HEK293 (cell line): ENCODE measurements around the gene ZNF425.
"Not testable (repeated sequence)": the region's sequence is repeated elsewhere in the genome, so short reads cannot be mapped to it uniquely, and the experiment has no call there.

Experiments
- CTCF ChIA-PET: fragments of 350-600 bp; formaldehyde crosslinking; extraction: SDS; loops from one replicate; lab custom pipeline; 2021; ENCODE audit warnings: antibody characterized with exemption; lab: Yijun Ruan, JAX
- POLR2A ChIA-PET: fragments of 300-600 bp; formaldehyde crosslinking; extraction: SDS; loops from one replicate; lab custom pipeline; 2020; ENCODE audit warnings: antibody characterized with exemption, inconsistent platforms; lab: Yijun Ruan, JAX
- H3K27ac ChIP-seq: fragments of 200-500 bp; sonication (Bioruptor generic); 2 replicates; pipeline ENCODE4 v1.5.1; 2014; ENCODE audit warnings: low read depth, low read length, control low read depth, inconsistent platforms; ENCODE audit errors: extremely low read depth
- H3K36me3 ChIP-seq, 2 experiments: fragments of 200-500 bp in 1 of 2; sonication (Bioruptor generic) in 1 of 2; 1 replicate in 1 of 2; 2 replicates in 1 of 2; pipeline ENCODE4 v1.5.1; 2014 to 2017; ENCODE audit warnings: inconsistent platforms in 2 of 2, low read length in 2 of 2; ENCODE audit not compliant: control insufficient read depth in 2 of 2, insufficient read depth in 1 of 2
- H3K4me1 ChIP-seq: fragments of 200-500 bp; sonication (Bioruptor generic); 2 replicates; pipeline ENCODE4 v1.5.1; 2014; ENCODE audit warnings: mild to moderate bottlenecking, low read length, inconsistent platforms; ENCODE audit not compliant: control insufficient read depth, insufficient read depth
- H3K4me3 ChIP-seq: 2 replicates; pipeline ENCODE4 v1.5.1; 2011; ENCODE audit warnings: low read depth, mild to moderate bottlenecking, control low read depth, low read length, moderate library complexity
- H3K9me3 ChIP-seq: fragments of 200-500 bp; sonication (Bioruptor generic); 2 replicates; pipeline ENCODE4 v1.5.1; 2014; ENCODE audit warnings: low read depth, low read length, inconsistent platforms; ENCODE audit not compliant: control insufficient read depth, insufficient read depth
- HOXD13 ChIP-seq: sonication (generic); formaldehyde crosslinking; IDR thresholded peaks from 2 replicates; pipeline ENCODE4 v1.8.0; 2022; ENCODE audit warnings: missing genetic modification reagents, borderline replicate concordance
- KLF1 ChIP-seq: fragments of 450-650 bp; formaldehyde crosslinking; IDR thresholded peaks from 2 replicates; pipeline ENCODE4 v1.5.1; 2016; ENCODE audit warnings: missing biosample characterization, missing genetic modification characterization
- MYNN ChIP-seq: fragments of 450-650 bp; formaldehyde crosslinking; IDR thresholded peaks from 2 replicates; pipeline ENCODE4 v1.5.1; 2016; ENCODE audit warnings: missing biosample characterization, missing genetic modification characterization, borderline replicate concordance
- SALL2 ChIP-seq: fragments of 450-650 bp; formaldehyde crosslinking; IDR thresholded peaks from 2 replicates; pipeline ENCODE4 v1.5.0; 2017; ENCODE audit warnings: missing biosample characterization, mild to moderate bottlenecking, missing genetic modification characterization, borderline replicate concordance
- SCRT2 ChIP-seq: fragments of 450-650 bp; formaldehyde crosslinking; IDR thresholded peaks from 2 replicates; pipeline ENCODE4 v1.5.1; 2016; ENCODE audit warnings: missing biosample characterization, missing genetic modification characterization
- SETDB1 ChIP-seq: IDR thresholded peaks from one replicate; pipeline ENCODE4 v1.6.1; 2017; ENCODE audit warnings: mild to moderate bottlenecking, low read length, moderate library complexity, mixed read lengths; ENCODE audit not compliant: insufficient read length
- ZBTB1 ChIP-seq: fragments of 450-650 bp; formaldehyde crosslinking; IDR thresholded peaks from 2 replicates; pipeline ENCODE4 v1.5.1; 2016; ENCODE audit warnings: missing biosample characterization, missing genetic modification characterization
- ZFP37 ChIP-seq: fragments of 450-650 bp; formaldehyde crosslinking; IDR thresholded peaks from 2 replicates; pipeline ENCODE4 v1.5.1; 2016; ENCODE audit warnings: missing biosample characterization, missing genetic modification characterization
- ZNF138 ChIP-seq: fragments of 450-650 bp; formaldehyde crosslinking; IDR thresholded peaks from 2 replicates; pipeline ENCODE4 v1.5.1; 2016; ENCODE audit warnings: missing biosample characterization, missing genetic modification characterization, borderline replicate concordance
- ZNF140 ChIP-seq: fragments of 450-650 bp; formaldehyde crosslinking; IDR thresholded peaks from 2 replicates; pipeline ENCODE4 v1.5.1; 2016; ENCODE audit warnings: missing biosample characterization, missing genetic modification characterization
- ZNF146 ChIP-seq: fragments of 450-650 bp; formaldehyde crosslinking; IDR thresholded peaks from 2 replicates; pipeline ENCODE4 v1.5.1; 2016; ENCODE audit warnings: missing biosample characterization, missing genetic modification characterization
- ZNF148 ChIP-seq: fragments of 450-650 bp; formaldehyde crosslinking; IDR thresholded peaks from 2 replicates; pipeline ENCODE4 v1.5.0; 2017; ENCODE audit warnings: missing biosample characterization, missing genetic modification characterization, borderline replicate concordance
- ZNF157 ChIP-seq: fragments of 450-650 bp; formaldehyde crosslinking; IDR thresholded peaks from 2 replicates; pipeline ENCODE4 v1.5.1; 2016; ENCODE audit warnings: missing biosample characterization, missing genetic modification characterization
- ZNF211 ChIP-seq: fragments of 450-650 bp; formaldehyde crosslinking; IDR thresholded peaks from 2 replicates; pipeline ENCODE4 v1.5.1; 2016; ENCODE audit warnings: low read depth, missing biosample characterization, missing genetic modification characterization
- ZNF221 ChIP-seq: fragments of 450-650 bp; formaldehyde crosslinking; IDR thresholded peaks from 2 replicates; pipeline ENCODE4 v1.5.1; 2017; ENCODE audit warnings: missing biosample characterization, missing genetic modification characterization, borderline replicate concordance
- ZNF623 ChIP-seq: fragments of 450-650 bp; formaldehyde crosslinking; IDR thresholded peaks from 2 replicates; pipeline ENCODE4 v1.5.1; 2016; ENCODE audit warnings: missing biosample characterization, missing genetic modification characterization
- ZNF747 ChIP-seq: fragments of 450-650 bp; formaldehyde crosslinking; IDR thresholded peaks from 2 replicates; pipeline ENCODE4 v1.5.1; 2016; ENCODE audit warnings: missing biosample characterization, missing genetic modification characterization

The ZNF425 gene

GRCh38 chr7:149099058-149099457 is 27.1 kb downstream of the ZNF425 start:
- Histone ChIP-seq H3K9me3 (no peaks in the 10 kb centered on the region), H3K4me3 (no peak overlapping the region), H3K4me1 (no peaks in the 10 kb centered on the region), H3K36me3 (no peaks in the 10 kb centered on the region), H3K27ac (no peak overlapping the region)
- POLR2A ChIA-PET, result no interaction called here
- no peak for TF ChIP-seq ZNF221
- TF ChIP-seq ZBTB1, result no peak
- no peak for TF ChIP-seq ZNF211
- TF ChIP-seq SCRT2 (tag by site-specific recombination), result no peak
- no peak for TF ChIP-seq ZNF157 (tag by site-specific recombination)
- no peak for TF ChIP-seq ZNF747 (tag by site-specific recombination)
- no peak for TF ChIP-seq ZNF138 (tag by site-specific recombination)
- TF ChIP-seq ZFP37 (tag by site-specific recombination), result no peak
- no peak for TF ChIP-seq ZNF623 (tag by site-specific recombination)
- TF ChIP-seq ZNF146 (tag by site-specific recombination), result no peak
- CTCF ChIA-PET, result interaction anchor here (0.7 kb wide), 1 partner anchor 141 kb away, joined by 3 read pairs; no protein-coding TSS in a partner anchor

- Histone ChIP-seq H3K9me3 (no peaks in the 10 kb centered on the region), H3K27ac (no peak overlapping the region), H3K4me3 (no peak overlapping the region), H3K36me3 (no peaks in the 10 kb centered on the region), H3K4me1 (no peaks in the 10 kb centered on the region)
- POLR2A ChIA-PET, result no interaction called here
- TF ChIP-seq ZNF747 (tag by site-specific recombination) (no peak), SALL2 (tag by site-specific recombination) (no peak)
- CTCF ChIA-PET, result interaction anchor here (0.6 to 2.1 kb wide), 4 partner anchors 32 to 155 kb away, joined by 3 to 6 read pairs (median 4); no protein-coding TSS in a partner anchor
Measured at GRCh38 chr7:149097088-149097487, 29.0 kb downstream of the ZNF425 start.

GRCh38 chr7:149093228-149093627 is 32.9 kb downstream of the ZNF425 start:
- ChIA-PET CTCF (interaction anchor here (0.6 to 1.3 kb wide), 2 partner anchors 28 to 101 kb away, joined by 4 to 6 read pairs; no protein-coding TSS in a partner anchor), POLR2A (interaction anchor here (0.6 to 0.8 kb wide), 2 partner anchors 32 to 583 kb away, joined by 3 to 4 read pairs; no protein-coding TSS in a partner anchor)
- Histone ChIP-seq H3K9me3 (no peaks in the 10 kb centered on the region), H3K4me3 (no peak overlapping the region), H3K4me1 (no peaks in the 10 kb centered on the region), H3K36me3 (no peaks in the 10 kb centered on the region; a peak in 1 of 3 replicates), H3K27ac (no peak overlapping the region)
- TF ChIP-seq ZNF140 (tag by site-specific recombination), result no peak
- no peak for TF ChIP-seq SETDB1
- no peak for TF ChIP-seq ZFP37 (tag by site-specific recombination)
- no peak for TF ChIP-seq HOXD13 (CRISPR knock-in tag)
- no peak for TF ChIP-seq ZNF148 (tag by site-specific recombination)
- TF ChIP-seq KLF1 (tag by site-specific recombination), result no peak
- TF ChIP-seq MYNN (tag by site-specific recombination), result no peak

- CTCF ChIA-PET, result interaction anchor here (0.6 to 0.7 kb wide), 2 partner anchors 23 to 645 kb away, joined by 3 read pairs; no protein-coding TSS in a partner anchor
- POLR2A ChIA-PET, H3K4me3 ChIP-seq, H3K27ac ChIP-seq, H3K4me1 ChIP-seq, H3K9me3 ChIP-seq, H3K36me3 ChIP-seq: not testable (repeated sequence)
Measured at GRCh38 chr7:149092244-149092643, 33.9 kb downstream of the ZNF425 start.
